ENCODE results near the gene CMC2.

The CMC2 gene

GRCh38 chr16:80924372-80924978 is 82.2 kb downstream of the CMC2 start:
- DNase-seq (ENCODE audit: low read depth): peak; percentile 9

DNA sequence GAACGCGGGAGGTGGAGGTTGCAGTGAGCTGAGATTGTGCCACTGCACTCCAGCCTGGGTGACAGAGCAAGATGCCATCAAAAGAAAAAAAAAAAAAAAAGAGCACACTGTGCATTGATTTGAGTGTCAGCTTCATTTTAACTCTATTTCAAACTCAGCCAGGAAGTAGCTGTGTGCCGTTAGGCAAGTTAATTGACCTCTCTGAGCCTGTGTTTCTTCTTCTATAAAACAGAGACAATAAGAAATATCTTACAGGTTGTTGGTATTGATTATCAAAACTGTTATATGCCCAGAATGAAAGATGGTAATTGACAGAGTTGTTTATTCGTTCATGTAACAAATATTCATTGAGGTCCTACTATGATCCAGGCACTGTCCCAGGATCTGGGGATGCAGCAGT is 83.3 kb downstream of the CMC2 start:
- no peak for DNase-seq (ENCODE audit: low read depth)
